Peyer's patch (tissue), 4 donors: ENCODE data around the gene PPFIA1.

Source experiments
- CTCF ChIP-seq, 6 experiments: fragments of 450-650 bp in 4 of 6; fragments of 200-600 bp in 2 of 6; sonication (generic) in 1 of 6; IDR thresholded peaks; one replicate each; pipeline ENCODE4 v1.5.1; 2017 to 2019; ENCODE audit warnings: antibody characterized with exemption in 6 of 6, mild to moderate bottlenecking in 3 of 6, moderate library complexity in 1 of 6
- POLR2A ChIP-seq, 2 donors: fragments of 450-650 bp; IDR thresholded peaks; one replicate each; pipeline ENCODE4 v1.5.1; 2017; ENCODE audit warnings: antibody characterized with exemption in 2 of 2, mild to moderate bottlenecking in 2 of 2, moderate library complexity in 2 of 2

GRCh38 chr11:70304208-70304603, 33.7 kb downstream of the PPFIA1 start:
- TF ChIP-seq POLR2A (IDR thresholded peaks at IDR 0.05) (no peak), CTCF (IDR thresholded peaks at IDR 0.05) (no peak)
